Skeletal muscle tissue (tissue), 4 donors: ENCODE results near the gene LMNTD2. TPM values are rescaled to one million over a fixed set of nuclear protein-coding genes. Genes with fewer than 3 reads are reported as not detected.

Experiments
- H3K27ac ChIP-seq: one replicate; pipeline ENCODE4 v1.7.0; 2013; ENCODE audit warnings: mild to moderate bottlenecking, low read depth, low read length, inconsistent platforms
- H3K27me3 ChIP-seq, 3 donors: one replicate each; pipeline ENCODE4 v1.7.0; 2013; ENCODE audit warnings: low read length in 3 of 3; ENCODE audit not compliant: control insufficient read depth in 3 of 3, insufficient read depth in 3 of 3
- H3K36me3 ChIP-seq, 3 donors: one replicate each; pipeline ENCODE4 v1.7.0; 2013; ENCODE audit warnings: low read length in 3 of 3; ENCODE audit not compliant: control insufficient read depth in 3 of 3, insufficient read depth in 3 of 3
- H3K4me1 ChIP-seq, 3 donors: one replicate each; pipeline ENCODE4 v1.7.0; 2013; ENCODE audit warnings: low read length in 3 of 3, mild to moderate bottlenecking in 3 of 3; ENCODE audit not compliant: control insufficient read depth in 3 of 3, insufficient read depth in 3 of 3
- H3K4me3 ChIP-seq, 3 donors: one replicate each; pipeline ENCODE4 v1.7.0; 2013; ENCODE audit warnings: low read length in 3 of 3
- H3K9ac ChIP-seq, 3 donors: one replicate each; pipeline ENCODE4 v1.7.0; 2013; ENCODE audit warnings: low read length in 3 of 3, mild to moderate bottlenecking in 3 of 3, moderate library complexity in 2 of 3, low read depth in 1 of 3
- H3K9me3 ChIP-seq, 3 donors: one replicate each; pipeline ENCODE4 v1.7.0; 2013; ENCODE audit warnings: low read length in 3 of 3; ENCODE audit not compliant: control insufficient read depth in 3 of 3
- total RNA-seq: library from RNA; depleted of rRNA; stranded (reverse); fragments of >200 nt; gene quantifications from one replicate; pipeline ENCODE4 v1.2.3, GENCODE V29; 2014
- donor health status: Osteomylitis.

LMNTD2 gene
- total RNA-seq, 1 donor from 2014 or later, result under 0.01 TPM

DNA sequence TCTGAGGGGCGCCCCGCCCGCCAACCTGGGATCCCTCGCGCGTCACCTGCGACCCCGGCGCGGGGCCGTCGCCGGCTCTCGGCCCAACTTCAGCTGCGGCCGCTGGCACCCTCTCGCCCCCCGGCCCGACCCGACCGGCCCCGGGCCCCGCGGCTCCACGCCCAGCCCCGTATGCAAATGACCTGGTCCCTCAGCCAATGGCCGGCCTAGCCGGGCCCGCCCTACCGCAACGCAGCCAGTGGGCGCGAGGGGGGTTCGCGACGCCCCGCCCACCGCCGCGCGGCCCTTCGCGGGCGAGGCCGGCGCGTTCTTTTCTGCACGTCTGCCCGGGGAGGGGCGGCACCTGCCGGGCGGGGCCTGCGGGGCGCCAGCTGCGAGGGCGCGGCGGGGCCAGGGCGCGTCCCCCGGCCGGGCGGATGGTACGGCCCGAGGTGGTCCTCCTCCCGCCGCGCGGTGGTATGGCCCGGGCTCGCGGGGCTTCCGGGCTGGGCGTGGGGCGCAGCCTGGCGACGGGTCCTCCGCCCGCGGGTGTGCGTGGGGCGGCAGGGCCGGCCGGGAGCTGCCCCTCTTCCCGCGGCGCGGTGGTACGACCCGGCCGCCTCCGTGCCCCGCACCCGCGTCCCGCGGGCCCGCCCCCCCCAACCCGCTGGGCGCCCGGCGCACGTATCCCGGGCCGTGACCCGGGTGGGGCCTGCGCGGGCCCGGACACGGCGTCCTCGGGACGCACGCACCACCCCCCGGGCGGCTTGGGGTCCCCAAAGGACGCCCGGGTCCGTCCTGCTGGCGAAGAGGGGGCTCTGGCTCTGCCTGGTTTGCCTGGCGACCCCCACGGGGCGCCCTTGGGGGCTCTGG lies 8.0 kb upstream of the LMNTD2 start:
- H3K9me3 ChIP-seq, result no peaks in the 10 kb centered on the region
- H3K4me1 ChIP-seq, result peaks cover 11 to 24% (median 19%) of the 10 kb centered on the region in 3 donors
- H3K36me3 ChIP-seq, result no peaks in the 10 kb centered on the region
- H3K9ac ChIP-seq, result peak overlapping the region; percentile 76 to 93 (median 88)
- H3K4me3 ChIP-seq, result peak overlapping the region; percentile 56 to 80 (median 78)
- peak overlapping the region; percentile 83 for H3K27ac ChIP-seq
- H3K27me3 ChIP-seq, result no peaks in the 10 kb centered on the region

DNA sequence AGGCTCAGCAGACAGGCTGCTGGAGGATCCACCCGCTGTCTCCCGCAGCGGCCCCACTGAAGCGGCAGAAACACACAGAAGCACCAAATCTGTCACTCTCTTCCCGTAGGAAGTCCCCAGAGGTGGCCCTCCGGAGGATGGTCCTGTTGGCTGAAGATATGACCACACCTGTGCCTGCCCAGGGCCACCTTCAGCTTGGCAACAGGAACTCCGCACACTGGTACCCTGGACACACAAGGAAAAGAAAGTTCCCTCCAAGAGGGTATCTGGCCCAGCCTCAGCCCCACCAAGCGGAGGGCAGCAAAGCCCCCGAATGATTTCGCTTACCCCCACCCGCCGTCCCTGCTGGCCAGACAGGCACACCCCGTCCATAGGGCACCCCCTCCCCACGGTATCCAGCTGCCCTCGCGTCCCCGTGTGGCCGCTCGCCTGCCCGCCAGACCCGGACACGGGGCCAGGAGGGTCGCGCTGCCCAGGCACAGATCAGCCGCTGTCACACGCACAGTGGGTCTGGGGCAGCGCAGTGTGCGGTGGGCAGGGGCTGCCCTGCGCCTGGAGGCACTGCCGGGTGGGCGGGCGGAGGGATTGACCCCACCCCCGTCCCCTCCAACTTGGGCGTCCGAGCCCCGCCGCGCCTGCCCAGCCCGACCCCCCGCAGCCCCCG lies 7.2 kb upstream of the LMNTD2 start:
- no peaks in the 10 kb centered on the region for H3K36me3 ChIP-seq
- peak overlapping the region; percentile 82 for H3K27ac ChIP-seq
- H3K27me3 ChIP-seq, result no peaks in the 10 kb centered on the region
- no peaks in the 10 kb centered on the region for H3K9me3 ChIP-seq
- peaks cover 7 to 16% (median 14%) of the 10 kb centered on the region in 3 donors for H3K4me1 ChIP-seq
- H3K9ac ChIP-seq, result peak overlapping the region in 2 of 3 donors; percentile 65 to 83
- peak overlapping the region in 2 of 3 donors; percentile 72 to 80 for H3K4me3 ChIP-seq

- Histone ChIP-seq H3K9ac (peak overlapping the region in 2 of 3 donors; percentile 65 to 83), H3K9me3 (no peaks in the 10 kb centered on the region), H3K27ac (peak overlapping the region; percentile 82), H3K36me3 (no peaks in the 10 kb centered on the region), H3K4me1 (peaks cover 7 to 16% (median 14%) of the 10 kb centered on the region in 3 donors), H3K27me3 (no peaks in the 10 kb centered on the region), H3K4me3 (peak overlapping the region in 2 of 3 donors; percentile 72 to 80)
Observed at GRCh38 chr11:567011-567628, 6.6 kb upstream of the LMNTD2 start.

DNA sequence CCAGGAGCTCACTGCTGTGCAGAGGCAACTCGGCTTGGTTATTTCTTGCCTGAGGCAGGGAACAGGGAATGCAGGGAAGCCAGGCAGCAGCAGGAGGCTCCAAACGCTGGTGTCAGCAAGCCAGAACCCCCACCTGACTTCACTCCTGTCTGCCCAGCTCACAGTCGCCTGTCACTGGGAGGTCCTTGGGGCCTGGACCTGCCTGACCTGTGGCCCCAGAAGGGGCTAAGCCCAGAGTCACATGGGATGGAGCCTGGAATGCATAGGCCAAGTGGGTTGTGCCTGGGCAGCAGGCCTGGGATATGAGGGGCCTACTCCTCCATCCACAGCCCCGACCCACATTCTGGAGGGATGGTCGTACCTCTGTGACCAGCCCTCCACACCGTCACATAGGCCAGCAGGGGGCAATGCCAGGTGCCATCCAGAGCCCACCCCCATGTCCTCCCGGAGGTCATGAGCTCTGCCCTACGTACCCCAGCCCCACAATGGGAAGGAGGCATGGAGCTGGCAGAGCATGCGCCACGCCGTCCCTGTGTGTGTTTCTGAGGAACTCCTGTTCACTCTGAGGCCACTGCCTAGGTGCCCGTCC lies 5.5 kb upstream of the LMNTD2 start:
- H3K27ac ChIP-seq, result no peak overlapping the region
- H3K4me1 ChIP-seq, result peaks cover 14 to 26% (median 20%) of the 10 kb centered on the region in 3 donors
- H3K9me3 ChIP-seq, result no peaks in the 10 kb centered on the region
- no peaks in the 10 kb centered on the region for H3K36me3 ChIP-seq
- no peaks in the 10 kb centered on the region for H3K27me3 ChIP-seq
- H3K4me3 ChIP-seq, result no peak overlapping the region
- peak overlapping the region in 1 of 3 donors; percentile 33 for H3K9ac ChIP-seq

- Histone ChIP-seq H3K9ac (no peak overlapping the region), H3K36me3 (no peaks in the 10 kb centered on the region), H3K27ac (no peak overlapping the region), H3K4me3 (no peak overlapping the region), H3K9me3 (no peaks in the 10 kb centered on the region), H3K4me1 (peaks cover 13 to 28% (median 16%) of the 10 kb centered on the region in 3 donors), H3K27me3 (peaks cover 0 to 11% (median 5%) of the 10 kb centered on the region in 3 donors)
Observed at GRCh38 chr11:563812-564578, 3.5 kb upstream of the LMNTD2 start.

DNA sequence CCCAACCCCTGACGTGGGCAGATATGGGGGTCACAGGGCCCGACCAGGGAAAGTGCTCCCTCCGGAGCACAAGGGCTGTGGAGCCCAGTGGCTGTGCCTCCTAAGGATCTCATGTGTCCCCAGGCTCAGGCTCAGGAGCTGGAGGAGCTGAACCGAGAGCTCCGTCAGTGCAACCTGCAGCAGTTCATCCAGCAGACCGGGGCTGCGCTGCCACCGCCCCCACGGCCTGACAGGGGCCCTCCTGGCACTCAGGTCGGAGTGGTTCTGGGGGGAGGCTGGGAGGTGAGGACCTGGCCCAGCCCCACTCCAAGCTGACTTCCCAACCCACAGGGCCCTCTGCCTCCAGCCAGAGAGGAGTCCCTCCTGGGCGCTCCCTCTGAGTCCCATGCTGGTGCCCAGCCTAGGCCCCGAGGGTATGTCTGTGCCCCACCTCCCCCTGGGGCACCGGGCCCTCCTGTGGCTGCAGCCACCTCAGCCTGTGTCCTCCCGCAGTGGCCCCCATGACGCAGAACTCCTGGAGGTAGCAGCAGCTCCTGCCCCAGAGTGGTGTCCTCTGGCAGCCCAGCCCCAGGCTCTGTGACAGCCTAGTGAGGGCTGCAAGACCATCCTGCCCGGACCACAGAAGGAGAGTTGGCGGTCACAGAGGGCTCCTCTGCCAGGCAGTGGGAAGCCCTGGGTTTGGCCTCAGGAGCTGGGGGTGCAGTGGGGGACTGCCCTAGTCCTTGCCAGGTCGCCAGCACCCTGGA lies 2.7 kb upstream of the LMNTD2 start:
- H3K9ac ChIP-seq, result no peak overlapping the region
- no peaks in the 10 kb centered on the region for H3K9me3 ChIP-seq
- no peak overlapping the region for H3K4me3 ChIP-seq
- no peaks in the 10 kb centered on the region for H3K36me3 ChIP-seq
- peaks cover 12 to 27% (median 15%) of the 10 kb centered on the region in 3 donors for H3K4me1 ChIP-seq
- peaks cover 0 to 14% (median 9%) of the 10 kb centered on the region in 3 donors for H3K27me3 ChIP-seq
- no peak overlapping the region for H3K27ac ChIP-seq

DNA sequence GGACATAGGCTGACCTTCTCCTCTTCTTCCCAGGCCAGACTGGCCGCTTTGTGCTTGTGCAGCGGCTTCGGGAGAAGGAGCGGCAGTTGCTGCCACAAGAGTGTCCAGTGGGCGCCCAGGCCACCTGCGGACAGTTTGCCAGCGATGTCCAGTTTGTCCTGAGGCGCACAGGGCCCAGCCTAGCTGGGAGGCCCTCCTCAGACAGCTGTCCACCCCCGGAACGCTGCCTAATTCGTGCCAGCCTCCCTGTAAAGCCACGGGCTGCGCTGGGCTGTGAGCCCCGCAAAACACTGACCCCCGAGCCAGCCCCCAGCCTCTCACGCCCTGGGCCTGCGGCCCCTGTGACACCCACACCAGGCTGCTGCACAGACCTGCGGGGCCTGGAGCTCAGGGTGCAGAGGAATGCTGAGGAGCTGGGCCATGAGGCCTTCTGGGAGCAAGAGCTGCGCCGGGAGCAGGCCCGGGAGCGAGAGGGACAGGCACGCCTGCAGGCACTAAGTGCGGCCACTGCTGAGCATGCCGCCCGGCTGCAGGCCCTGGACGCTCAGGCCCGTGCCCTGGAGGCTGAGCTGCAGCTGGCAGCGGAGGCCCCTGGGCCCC lies 1.6 kb upstream of the LMNTD2 start:
- H3K4me1 ChIP-seq, result peaks cover 11 to 18% (median 12%) of the 10 kb centered on the region in 3 donors
- H3K27ac ChIP-seq, result no peak overlapping the region
- H3K36me3 ChIP-seq, result no peaks in the 10 kb centered on the region
- no peaks in the 10 kb centered on the region for H3K9me3 ChIP-seq
- H3K9ac ChIP-seq, result no peak overlapping the region
- H3K27me3 ChIP-seq, result peaks cover 8 to 25% (median 17%) of the 10 kb centered on the region in 3 donors
- no peak overlapping the region for H3K4me3 ChIP-seq

DNA sequence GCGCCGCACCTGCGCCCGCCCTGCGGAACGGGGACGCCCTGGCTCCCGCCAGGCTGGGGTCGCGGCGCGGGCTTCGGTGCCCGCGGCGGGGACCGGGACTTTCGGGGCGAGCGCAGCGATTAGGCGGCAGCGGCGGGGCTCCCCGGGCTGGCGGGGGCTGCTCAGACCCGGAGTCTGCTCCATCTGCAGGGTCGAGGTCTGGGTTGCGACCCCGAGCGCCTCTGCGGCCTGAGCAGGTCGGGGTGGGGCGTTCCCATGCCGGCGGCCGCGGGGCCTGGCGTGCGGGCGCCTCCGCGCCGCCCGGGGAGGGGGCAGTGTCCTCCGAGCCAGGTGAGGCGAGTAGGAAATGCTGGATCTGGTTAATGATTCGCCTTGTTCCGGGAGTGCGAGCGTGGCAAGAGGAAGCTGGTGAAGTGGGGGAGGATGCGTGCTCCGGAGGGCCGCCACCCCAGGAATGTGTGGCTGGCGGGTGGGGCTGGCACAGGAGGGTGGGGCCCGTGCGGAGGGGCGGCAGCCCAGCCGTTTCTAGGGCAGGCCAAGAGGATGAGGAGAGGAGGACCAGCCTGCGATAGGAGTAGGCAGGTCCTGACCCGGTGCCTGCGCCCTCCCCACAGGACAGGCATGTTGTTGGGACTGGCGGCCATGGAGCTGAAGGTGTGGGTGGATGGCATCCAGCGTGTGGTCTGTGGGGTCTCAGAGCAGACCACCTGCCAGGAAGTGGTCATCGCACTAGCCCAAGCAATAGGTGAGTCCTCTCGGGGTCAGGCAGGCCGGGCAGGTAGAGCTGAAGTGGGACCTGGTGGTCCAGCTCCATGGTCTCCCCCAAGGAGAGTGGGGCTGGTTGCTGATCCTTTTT lies 838 bp upstream of the LMNTD2 start:
- Histone ChIP-seq H3K9ac (peak overlapping the region in 2 of 3 donors; percentile 53 to 74), H3K27me3 (peaks cover 15 to 32% (median 24%) of the 10 kb centered on the region in 3 donors), H3K27ac (no peak overlapping the region), H3K9me3 (no peaks in the 10 kb centered on the region), H3K4me3 (peak overlapping the region; percentile 56 to 73 (median 69)), H3K4me1 (peaks cover 11 to 17% (median 12%) of the 10 kb centered on the region in 3 donors), H3K36me3 (no peaks in the 10 kb centered on the region)
